Gastrocnemius medialis (tissue), 4 donors: Measurements from ENCODE around the gene RNF19B. TPM values are rescaled to one million over a fixed set of nuclear protein-coding genes. Genes with fewer than 3 reads are reported as not detected.
A peak's percentile ranks its signal among the peaks of the same experiment; 100 is the strongest.

ENCODE experiments used
- ATAC-seq, 2 donors: fragments of 150-250 bp; one replicate each; pipeline ENCODE4 v1.9.1; 2016
- DNase-seq, 2 donors: peaks; one replicate each; pipeline ENCODE4 v3.0.0-alpha.2; 2019
- H3K27ac ChIP-seq, 4 donors: fragments of 200-600 bp; sonication (generic); 1 replicate in 1 of 4; 2 replicates in 3 of 4; pipeline ENCODE4 v1.5.1; 2016 to 2018; ENCODE audit warnings: mild to moderate bottlenecking in 2 of 4, moderate library complexity in 1 of 4
- H3K27me3 ChIP-seq, 3 donors: fragments of 200-600 bp; sonication (generic) in 2 of 3; 1 replicate in 1 of 3; 2 replicates in 2 of 3; pipeline versions ENCODE4 v1.5.1 to v1.6.0; 2016 to 2019; ENCODE audit warnings: mild to moderate bottlenecking in 1 of 3, moderate library complexity in 1 of 3
- H3K36me3 ChIP-seq, 2 donors: fragments of 200-600 bp; sonication (generic) in 1 of 2; one replicate each; pipeline ENCODE4 v1.5.1; 2017 to 2018
- H3K4me1 ChIP-seq, 2 donors: fragments of 200-600 bp; sonication (generic) in 1 of 2; one replicate each; pipeline ENCODE4 v1.5.1; 2016 to 2017; ENCODE audit warnings: mild to moderate bottlenecking in 2 of 2
- H3K4me3 ChIP-seq, 4 donors: fragments of 200-600 bp; sonication (generic) in 3 of 4; 1 replicate in 1 of 4; 2 replicates in 3 of 4; pipeline ENCODE4 v1.5.1; 2016 to 2019; ENCODE audit warnings: mild to moderate bottlenecking in 2 of 4
- H3K9me3 ChIP-seq, 3 donors: fragments of 200-600 bp; sonication (generic) in 2 of 3; 1 replicate in 1 of 3; 2 replicates in 2 of 3; pipeline ENCODE4 v1.5.1; 2016 to 2019
- POLR2A ChIP-seq, 2 donors: fragments of 450-650 bp; IDR thresholded peaks; one replicate each; pipeline ENCODE4 v1.6.1; 2017; ENCODE audit warnings: antibody characterized with exemption in 2 of 2, mild to moderate bottlenecking in 2 of 2, moderate library complexity in 2 of 2
- in situ Hi-C, 4 donors: fragments of 200-750 bp; cut with MboI; loops; one replicate each; pipeline versions ENCODE4 v1.15.0 to v1.8.0; 2017; ENCODE audit warnings: low sequenced_read_pairs in 4 of 4
- intact Hi-C: fragments of 100-400 bp; cut with DNase I; formaldehyde crosslinking; loops from one replicate; pipeline ENCODE4 v1.15.1; 2023; ENCODE audit warnings: low total_unique reads
- total RNA-seq, 4 donors: library from RNA; depleted of rRNA; stranded (reverse); fragments of >200 nt; gene quantifications; one replicate each; pipeline versions ENCODE4 v1.1.0 to v1.2.3, GENCODE V29; 2016
- TF ChIP-seq, protein P1 (sequence below), 5 experiments: fragments of 450-650 bp in 3 of 5; fragments of 200-600 bp in 2 of 5; sonication (generic) in 2 of 5; IDR thresholded peaks in 4 of 5; conservative IDR thresholded peaks in 1 of 5; 1 replicate in 4 of 5; 2 replicates in 1 of 5; pipeline ENCODE4 v1.5.1; 2016 to 2019; ENCODE audit warnings: antibody characterized with exemption in 5 of 5, mild to moderate bottlenecking in 3 of 5, moderate library complexity in 3 of 5

Gene RNF19B
- total RNA-seq, 4 donors from 2014 or later = 22.7 to 34.4 (median 28.6) TPM

DNA sequence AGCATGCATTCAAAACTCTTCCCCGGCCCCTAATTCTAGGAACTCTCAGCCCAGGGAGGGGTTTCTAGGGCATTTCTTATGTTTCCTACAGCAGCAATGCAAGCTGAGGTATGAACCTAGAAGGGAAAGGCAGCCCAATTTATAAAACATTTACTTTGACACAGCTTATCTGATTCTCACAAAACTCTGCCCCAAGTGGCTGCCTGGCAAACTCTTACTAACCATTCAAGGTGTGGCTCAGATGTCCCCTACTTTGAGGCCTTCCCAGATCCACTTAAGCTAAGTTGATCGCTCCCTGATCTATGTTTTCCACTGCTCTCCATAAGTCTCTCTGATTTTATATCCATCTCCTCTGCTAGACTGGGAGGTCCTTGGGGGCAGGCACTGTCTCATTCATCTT, 36.7 kb upstream of the RNF19B start:
- in situ Hi-C loops (loop anchor here in 1 of 4 donors (10.0 kb wide), 1 partner anchor 66 kb away; no protein-coding TSS in a partner anchor), intact Hi-C loops (no loop called here)
- H3K4me1 ChIP-seq = peaks cover 24 to 33% of the 10 kb centered on the region in 2 donors
- no peak overlapping the region for H3K4me3 ChIP-seq
- DNase-seq = no peak
- no peak overlapping the region for H3K27ac ChIP-seq
- TF ChIP-seq, protein P1, sequence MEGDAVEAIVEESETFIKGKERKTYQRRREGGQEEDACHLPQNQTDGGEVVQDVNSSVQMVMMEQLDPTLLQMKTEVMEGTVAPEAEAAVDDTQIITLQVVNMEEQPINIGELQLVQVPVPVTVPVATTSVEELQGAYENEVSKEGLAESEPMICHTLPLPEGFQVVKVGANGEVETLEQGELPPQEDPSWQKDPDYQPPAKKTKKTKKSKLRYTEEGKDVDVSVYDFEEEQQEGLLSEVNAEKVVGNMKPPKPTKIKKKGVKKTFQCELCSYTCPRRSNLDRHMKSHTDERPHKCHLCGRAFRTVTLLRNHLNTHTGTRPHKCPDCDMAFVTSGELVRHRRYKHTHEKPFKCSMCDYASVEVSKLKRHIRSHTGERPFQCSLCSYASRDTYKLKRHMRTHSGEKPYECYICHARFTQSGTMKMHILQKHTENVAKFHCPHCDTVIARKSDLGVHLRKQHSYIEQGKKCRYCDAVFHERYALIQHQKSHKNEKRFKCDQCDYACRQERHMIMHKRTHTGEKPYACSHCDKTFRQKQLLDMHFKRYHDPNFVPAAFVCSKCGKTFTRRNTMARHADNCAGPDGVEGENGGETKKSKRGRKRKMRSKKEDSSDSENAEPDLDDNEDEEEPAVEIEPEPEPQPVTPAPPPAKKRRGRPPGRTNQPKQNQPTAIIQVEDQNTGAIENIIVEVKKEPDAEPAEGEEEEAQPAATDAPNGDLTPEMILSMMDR (IDR thresholded peaks at IDR 0.05 in 4 of 5, conservative IDR thresholded peaks at IDR 0.05 in 1 of 5) = no peak
- no peak for TF ChIP-seq POLR2A (IDR thresholded peaks at IDR 0.05)
- peaks cover 0 to 3% of the 10 kb centered on the region in 2 donors for H3K36me3 ChIP-seq
- H3K27me3 ChIP-seq = no peaks in the 10 kb centered on the region
- no peaks in the 10 kb centered on the region for H3K9me3 ChIP-seq
- ATAC-seq = no peak

DNA sequence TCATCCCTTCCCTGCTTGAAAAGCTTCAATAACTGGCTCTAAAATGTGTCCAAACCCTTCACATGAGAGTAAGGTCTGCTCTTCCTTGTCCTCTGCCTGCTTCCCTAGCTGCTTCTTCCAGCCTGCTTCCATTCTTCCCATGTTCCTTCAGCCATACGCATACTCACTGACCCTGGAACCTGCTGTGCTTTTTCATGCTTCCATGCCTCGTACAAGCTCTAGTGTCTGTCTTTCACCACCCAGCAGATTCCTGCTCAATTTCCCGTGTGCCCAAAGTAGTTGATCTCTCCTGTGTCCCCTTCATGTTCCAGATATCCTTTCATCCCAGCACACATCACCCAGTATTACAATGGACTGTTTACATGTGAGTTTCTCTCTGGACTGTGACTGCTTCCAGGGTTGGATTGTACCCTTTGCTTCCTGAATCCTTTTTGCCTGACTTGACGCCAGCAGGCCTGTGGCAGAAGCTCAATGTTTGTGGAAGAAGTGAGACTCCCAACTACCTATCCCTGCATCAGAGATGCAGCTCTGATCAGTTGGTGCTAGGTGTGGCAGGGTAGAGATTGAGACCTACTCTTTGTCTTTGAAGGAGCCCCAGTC, 35.9 kb upstream of the RNF19B start:
- Histone ChIP-seq H3K27ac (no peak overlapping the region), H3K4me3 (no peak overlapping the region), H3K4me1 (peaks cover 24 to 30% of the 10 kb centered on the region in 2 donors), H3K9me3 (no peaks in the 10 kb centered on the region), H3K36me3 (no peaks in the 10 kb centered on the region), H3K27me3 (no peaks in the 10 kb centered on the region)
- no peak for ATAC-seq
- TF ChIP-seq, protein P1 (IDR thresholded peaks at IDR 0.05 in 4 of 5, conservative IDR thresholded peaks at IDR 0.05 in 1 of 5) = no peak
- TF ChIP-seq POLR2A (IDR thresholded peaks at IDR 0.05) = no peak
- in situ Hi-C loops (loop anchor here in 1 of 4 donors (10.0 kb wide), 1 partner anchor 66 kb away; no protein-coding TSS in a partner anchor), intact Hi-C loops (no loop called here)
- DNase-seq = no peak

DNA sequence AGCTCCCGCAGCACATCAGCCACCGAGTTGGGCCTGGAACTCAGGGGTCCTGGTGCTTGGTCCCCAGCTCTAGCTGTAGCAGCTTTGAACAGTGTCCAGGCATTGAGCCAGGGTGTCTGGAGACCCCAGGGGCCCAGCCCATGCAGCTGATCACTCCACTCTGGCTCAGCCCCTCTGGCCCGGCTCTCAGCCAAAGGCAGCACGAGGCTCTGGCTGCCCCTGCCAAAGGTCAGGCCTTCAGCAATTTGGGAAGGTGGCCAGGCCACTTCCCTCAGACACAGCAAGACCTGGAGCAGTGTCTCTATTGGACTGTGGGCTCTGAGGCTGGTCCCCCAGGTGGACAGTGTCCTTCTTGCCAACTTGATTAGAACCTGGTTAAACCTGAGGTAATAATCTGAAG, 34.4 kb upstream of the RNF19B start:
- intact Hi-C loops (no loop called here), in situ Hi-C loops (no loop called here)
- ATAC-seq = no peak
- H3K4me1 ChIP-seq = peaks cover 24 to 28% of the 10 kb centered on the region in 2 donors
- H3K27ac ChIP-seq = peak overlapping the region in 1 of 4 donors; percentile 23
- no peaks in the 10 kb centered on the region for H3K36me3 ChIP-seq
- TF ChIP-seq, protein P1 (IDR thresholded peaks at IDR 0.05 in 4 of 5, conservative IDR thresholded peaks at IDR 0.05 in 1 of 5) = no peak
- no peak for TF ChIP-seq POLR2A (IDR thresholded peaks at IDR 0.05)
- DNase-seq = no peak
- H3K4me3 ChIP-seq = no peak overlapping the region
- H3K9me3 ChIP-seq = no peaks in the 10 kb centered on the region
- H3K27me3 ChIP-seq = no peaks in the 10 kb centered on the region

DNA sequence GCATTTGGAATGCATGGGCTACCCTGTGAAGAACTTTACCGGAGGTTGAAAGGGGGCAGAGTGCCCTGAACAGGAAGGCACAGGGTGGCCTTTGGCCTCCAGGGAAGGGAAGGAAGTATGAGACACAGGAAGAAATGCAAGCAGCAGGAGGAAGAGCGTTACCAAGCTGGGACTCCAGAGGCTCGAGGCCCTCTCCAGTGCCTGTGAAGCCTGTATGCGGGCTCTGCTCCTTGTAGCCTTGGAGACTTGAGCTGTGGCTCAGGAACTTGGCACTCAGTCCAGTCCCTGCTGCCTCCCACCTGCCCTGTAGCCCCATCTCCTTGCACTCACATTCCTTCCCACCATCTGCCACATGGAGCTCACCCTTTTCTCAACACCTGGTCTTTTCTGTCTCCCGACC, 33.5 kb upstream of the RNF19B start:
- Histone ChIP-seq H3K36me3 (no peaks in the 10 kb centered on the region), H3K27me3 (no peaks in the 10 kb centered on the region), H3K4me1 (peaks cover 24 to 33% of the 10 kb centered on the region in 2 donors), H3K9me3 (no peaks in the 10 kb centered on the region), H3K4me3 (no peak overlapping the region), H3K27ac (peak overlapping the region in 1 of 4 donors; percentile 18)
- DNase-seq (no peak), ATAC-seq (no peak)
- TF ChIP-seq, protein P1 (IDR thresholded peaks at IDR 0.05 in 4 of 5, conservative IDR thresholded peaks at IDR 0.05 in 1 of 5) = no peak
- no peak for TF ChIP-seq POLR2A (IDR thresholded peaks at IDR 0.05)
- in situ Hi-C loops (no loop called here), intact Hi-C loops (no loop called here)
